Retinal pigment epithelial cell (primary cell): ENCODE measurements around the gene NDUFS3.

ENCODE experiments used
- DNase-seq: peaks from one replicate; pipeline ENCODE4 v3.0.0-alpha.2; 2010; ENCODE audit warnings: low read depth
- H3K4me3 ChIP-seq: 2 replicates; pipeline ENCODE4 v1.5.1; 2011; ENCODE audit warnings: mild to moderate bottlenecking, low read length, control low read depth, moderate library complexity
- TF ChIP-seq, protein P1 (sequence below): conservative IDR thresholded peaks from 2 replicates; pipeline ENCODE4 v1.5.1; 2011; ENCODE audit warnings: low read depth, low read length, control low read depth, inconsistent platforms

The NDUFS3 gene

GRCh38 chr11:47564933-47565339 is 13.9 kb upstream of the NDUFS3 start:
- H3K4me3 ChIP-seq: peak overlapping the region; percentile 81
- DNase-seq: no peak
- TF ChIP-seq, protein P1, sequence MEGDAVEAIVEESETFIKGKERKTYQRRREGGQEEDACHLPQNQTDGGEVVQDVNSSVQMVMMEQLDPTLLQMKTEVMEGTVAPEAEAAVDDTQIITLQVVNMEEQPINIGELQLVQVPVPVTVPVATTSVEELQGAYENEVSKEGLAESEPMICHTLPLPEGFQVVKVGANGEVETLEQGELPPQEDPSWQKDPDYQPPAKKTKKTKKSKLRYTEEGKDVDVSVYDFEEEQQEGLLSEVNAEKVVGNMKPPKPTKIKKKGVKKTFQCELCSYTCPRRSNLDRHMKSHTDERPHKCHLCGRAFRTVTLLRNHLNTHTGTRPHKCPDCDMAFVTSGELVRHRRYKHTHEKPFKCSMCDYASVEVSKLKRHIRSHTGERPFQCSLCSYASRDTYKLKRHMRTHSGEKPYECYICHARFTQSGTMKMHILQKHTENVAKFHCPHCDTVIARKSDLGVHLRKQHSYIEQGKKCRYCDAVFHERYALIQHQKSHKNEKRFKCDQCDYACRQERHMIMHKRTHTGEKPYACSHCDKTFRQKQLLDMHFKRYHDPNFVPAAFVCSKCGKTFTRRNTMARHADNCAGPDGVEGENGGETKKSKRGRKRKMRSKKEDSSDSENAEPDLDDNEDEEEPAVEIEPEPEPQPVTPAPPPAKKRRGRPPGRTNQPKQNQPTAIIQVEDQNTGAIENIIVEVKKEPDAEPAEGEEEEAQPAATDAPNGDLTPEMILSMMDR: no peak

- peak within 1 kb of the TSS; percentile 81 for H3K4me3 ChIP-seq
- DNase-seq: no peak
- TF ChIP-seq, protein P1: no peak
Observed at GRCh38 chr11:47565340-47566148, 13.3 kb upstream of the NDUFS3 start, which contains the start of gene PTPMT1. TSS of gene PTPMT1 (plus strand) at chr11:47565599. CDS start at chr11:47565623, 24 bp downstream.

GRCh38 chr11:47566149-47566698 is 12.7 kb upstream of the NDUFS3 start:
- TF ChIP-seq, protein P1: no peak
- DNase-seq: no peak
- peak overlapping the region; percentile 81 for H3K4me3 ChIP-seq

GRCh38 chr11:47569646-47570045 is 9.2 kb upstream of the NDUFS3 start:
- TF ChIP-seq, protein P1: no peak
- H3K4me3 ChIP-seq: no peak overlapping the region
- DNase-seq: no peak

GRCh38 chr11:47570651-47571356 is 8.1 kb upstream of the NDUFS3 start:
- TF ChIP-seq, protein P1: no peak
- no peak overlapping the region for H3K4me3 ChIP-seq
- no peak for DNase-seq

- TF ChIP-seq, protein P1: no peak
- DNase-seq: no peak
- H3K4me3 ChIP-seq: no peak overlapping the region
Observed at GRCh38 chr11:47571357-47571729, 7.5 kb upstream of the NDUFS3 start.

DNA sequence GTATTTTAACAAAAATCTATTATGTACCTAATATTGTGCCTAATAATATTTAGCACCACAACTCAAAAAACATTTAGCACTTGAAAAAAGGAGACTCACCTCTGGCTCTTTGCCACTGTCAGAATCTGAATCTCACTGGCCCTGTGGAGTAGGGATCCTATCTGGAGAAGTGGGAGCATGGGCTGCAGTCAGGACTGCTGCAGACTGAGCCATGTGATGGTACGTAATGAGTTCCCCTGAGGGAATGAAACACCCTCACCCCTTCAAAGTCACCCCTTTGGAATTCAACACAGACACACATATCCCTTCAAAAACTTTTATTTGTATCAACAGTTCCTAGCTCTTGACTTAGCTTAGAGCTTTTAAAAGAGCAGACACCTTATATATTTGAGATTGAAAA is 7.0 kb upstream of the NDUFS3 start:
- TF ChIP-seq, protein P1: no peak
- no peak overlapping the region for H3K4me3 ChIP-seq
- DNase-seq: no peak
